ENCODE measurements around the gene RUNDC1.
"Not testable (repeated sequence)": the region's sequence is repeated elsewhere in the genome, so short reads cannot be mapped to it uniquely, and the experiment has no call there.

The RUNDC1 gene

DNA sequence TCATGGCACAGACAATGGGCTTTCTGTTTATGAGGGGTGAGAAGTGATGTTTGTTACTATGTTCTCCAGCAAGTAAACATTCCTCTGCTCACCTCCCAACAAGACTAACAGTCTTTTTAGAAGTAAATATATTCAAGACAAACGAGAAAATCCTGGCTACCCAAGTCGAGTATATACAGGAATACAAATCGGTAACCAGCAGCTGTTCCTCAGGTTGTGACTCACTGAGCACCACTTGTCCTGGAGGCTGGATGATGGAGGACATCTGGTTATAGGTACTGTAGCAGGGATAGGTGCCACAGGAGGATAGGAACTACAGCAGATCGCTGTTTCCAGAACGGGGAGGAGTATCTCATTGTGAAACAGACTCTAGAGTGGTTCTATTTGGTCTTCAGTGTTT lies 12.5 kb downstream of the RUNDC1 start:
- no peak for DNase-seq

DNA sequence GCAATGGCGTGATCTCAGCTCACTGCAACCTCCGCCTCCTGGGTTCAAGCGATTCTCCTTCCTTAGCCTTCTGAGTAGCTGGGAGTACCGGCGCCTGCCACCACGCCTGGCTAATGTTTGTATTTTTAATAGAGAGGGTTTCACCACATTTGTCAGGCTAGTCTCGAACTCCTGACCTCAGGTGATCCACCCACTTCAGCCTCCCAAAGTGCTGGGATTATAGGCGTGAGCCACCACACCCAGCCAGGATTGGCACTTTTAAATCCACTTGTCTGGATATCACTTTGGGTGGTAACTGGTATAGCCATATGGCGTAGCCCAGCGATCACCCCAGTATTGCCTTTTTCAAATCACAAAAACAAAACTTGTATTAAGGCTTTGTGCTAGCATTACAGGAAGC lies 13.5 kb downstream of the RUNDC1 start:
- not testable (repeated sequence) for DNase-seq

DNA sequence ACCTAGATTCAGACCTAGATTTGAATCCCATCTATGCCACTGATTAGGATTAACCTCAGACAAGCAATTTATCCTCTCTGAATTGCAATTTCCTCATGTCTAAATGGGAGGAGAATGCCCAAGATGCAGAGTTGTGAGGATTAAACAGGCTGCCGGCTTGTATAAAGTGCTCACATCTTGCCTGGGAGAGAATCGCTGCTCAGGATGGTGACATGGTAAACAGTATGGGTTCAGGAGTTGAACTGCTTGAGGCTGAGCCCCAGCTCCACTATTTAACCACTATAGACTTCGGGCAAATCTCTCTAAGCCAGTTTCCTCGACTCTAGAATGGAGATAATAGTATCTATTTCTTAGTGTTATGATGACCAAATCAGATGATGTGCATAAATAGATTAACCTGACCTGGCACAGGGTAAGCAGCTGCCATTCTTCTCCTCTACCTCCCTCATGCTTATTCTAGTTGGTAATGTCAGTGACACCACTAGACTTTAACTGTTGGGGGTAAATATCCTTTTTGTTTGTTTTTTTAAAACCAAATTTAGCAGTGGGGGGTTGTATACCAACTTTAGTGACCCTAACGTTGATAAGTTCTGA lies 17.1 kb downstream of the RUNDC1 start:
- DNase-seq, result no peak

DNA sequence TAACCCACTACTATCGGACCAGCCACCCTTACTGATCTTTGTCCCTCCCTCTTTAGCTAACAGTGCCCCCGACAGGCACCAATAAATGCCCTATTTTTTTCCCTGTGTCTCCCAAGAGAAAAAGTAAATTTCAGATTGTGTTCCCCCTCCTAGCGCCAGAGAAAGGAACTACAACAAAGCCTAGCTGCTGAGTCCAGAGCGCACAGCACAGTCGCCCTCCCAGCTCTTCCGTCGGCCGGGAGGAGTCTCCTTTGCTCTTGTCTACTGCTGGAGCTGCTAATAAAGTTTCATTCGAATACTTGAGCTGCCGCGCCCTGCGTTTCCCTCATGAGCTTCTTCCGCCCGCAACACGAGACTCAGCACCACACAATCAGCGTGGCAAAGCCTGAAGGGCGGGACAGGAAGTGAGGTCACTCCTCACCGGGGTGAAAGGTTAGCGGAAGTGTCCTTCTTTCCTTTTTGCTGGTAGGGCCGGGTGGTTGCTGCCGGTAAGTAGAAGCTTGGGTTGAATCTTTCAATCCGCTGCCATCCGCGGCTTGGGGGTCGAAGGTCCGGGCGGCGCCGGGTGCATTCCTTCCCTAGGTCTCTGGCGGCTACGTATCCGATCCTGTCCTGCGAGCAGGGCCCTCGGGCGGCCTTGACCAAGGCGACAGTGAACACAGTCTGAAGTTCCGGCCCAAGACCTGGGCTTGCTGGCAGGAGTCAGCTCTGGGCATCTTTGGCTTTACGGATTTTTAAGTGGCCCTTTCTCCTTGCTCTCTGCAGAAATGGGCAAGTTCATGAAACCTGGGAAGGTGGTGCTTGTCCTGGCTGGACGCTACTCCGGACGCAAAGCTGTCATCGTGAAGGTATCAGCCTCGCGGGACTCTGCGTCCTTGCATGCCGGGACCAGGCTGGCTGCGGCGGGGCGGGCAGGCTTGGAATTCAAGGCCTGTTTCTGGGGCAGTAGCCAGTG lies 17.9 kb downstream of the RUNDC1 start, which contains the start of gene RPL27:
TSS of gene RPL27 (plus strand) at position 436 of the 955 bp plus-strand sequence. CDS start at position 768, 332 bp downstream.
- DNase-seq, result peak; percentile 100

DNA sequence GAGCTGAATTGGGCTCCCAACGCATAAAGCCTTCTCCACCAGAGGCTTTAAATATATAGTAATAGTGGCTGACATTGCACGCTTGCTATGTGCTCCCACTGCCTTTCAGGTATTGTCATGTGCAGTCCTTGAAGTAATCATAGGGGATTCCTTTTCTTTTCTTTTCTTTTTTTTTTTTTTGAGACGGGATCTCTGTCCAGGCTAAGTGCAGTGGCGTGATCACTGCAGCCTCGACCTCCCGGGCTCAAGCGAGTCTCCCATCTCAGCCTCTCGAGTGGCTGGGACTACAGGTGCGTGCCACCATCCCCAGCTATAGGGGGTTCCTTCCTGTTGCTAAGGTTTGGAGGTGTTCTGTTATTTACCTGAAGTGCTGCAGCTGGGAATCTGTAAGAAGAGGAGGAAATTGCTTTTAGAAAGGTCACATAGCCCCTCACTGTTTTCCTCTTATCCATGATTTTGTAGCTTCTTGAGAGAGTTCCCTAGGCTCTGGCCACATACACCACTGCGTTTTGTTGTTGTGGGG lies 18.7 kb downstream of the RUNDC1 start:
- no peak for DNase-seq

DNA sequence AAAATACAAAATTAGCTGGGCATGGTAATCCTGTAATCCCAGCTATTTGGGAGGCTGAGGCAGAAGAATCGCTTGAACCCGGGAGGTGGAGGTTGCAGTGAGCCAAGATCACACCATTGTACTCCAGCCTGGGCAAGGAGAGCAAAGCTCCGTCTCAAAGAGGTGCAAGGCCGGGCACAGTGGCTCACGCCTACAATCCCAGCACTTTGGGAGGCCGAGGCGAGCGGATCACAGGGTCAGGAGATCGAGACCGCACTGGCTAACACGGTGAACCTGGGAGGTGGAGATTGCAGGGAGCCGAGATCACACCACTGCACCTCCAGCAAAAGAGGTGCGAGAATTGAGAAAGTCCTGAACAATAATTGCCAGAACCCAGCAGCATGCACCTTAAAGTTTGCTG lies 20.5 kb downstream of the RUNDC1 start:
- not testable (repeated sequence) for DNase-seq

DNA sequence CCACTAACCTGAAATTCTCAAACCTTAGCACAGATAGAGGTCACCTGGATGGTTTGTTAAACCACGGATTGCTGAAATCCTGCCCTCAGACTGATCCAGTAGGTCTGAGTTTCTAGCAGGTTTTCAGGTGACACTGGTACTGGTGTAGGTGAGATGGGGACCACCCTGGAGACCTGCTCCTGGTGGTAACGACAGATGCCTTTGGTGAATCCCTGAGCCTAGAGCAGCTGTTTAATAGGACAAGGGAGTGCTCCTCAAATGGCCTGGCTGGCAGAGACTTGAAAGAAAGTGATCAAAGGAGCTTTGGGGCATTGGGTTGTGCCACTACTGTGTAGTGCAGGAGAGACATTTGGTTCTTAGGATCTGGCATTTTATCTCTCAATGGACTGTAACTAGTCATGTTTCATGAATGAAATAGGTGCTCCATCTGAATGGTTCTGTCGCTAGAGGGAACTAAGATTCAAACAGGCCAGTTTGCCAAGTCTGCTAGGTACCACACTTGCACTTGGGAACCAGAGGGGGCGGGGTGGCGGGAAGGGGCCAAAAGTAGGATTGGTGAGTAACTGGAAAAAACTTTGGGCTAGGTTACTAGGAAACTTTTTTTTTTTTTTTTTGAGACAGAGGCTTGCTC lies 23.3 kb downstream of the RUNDC1 start:
- DNase-seq, result no peak

DNA sequence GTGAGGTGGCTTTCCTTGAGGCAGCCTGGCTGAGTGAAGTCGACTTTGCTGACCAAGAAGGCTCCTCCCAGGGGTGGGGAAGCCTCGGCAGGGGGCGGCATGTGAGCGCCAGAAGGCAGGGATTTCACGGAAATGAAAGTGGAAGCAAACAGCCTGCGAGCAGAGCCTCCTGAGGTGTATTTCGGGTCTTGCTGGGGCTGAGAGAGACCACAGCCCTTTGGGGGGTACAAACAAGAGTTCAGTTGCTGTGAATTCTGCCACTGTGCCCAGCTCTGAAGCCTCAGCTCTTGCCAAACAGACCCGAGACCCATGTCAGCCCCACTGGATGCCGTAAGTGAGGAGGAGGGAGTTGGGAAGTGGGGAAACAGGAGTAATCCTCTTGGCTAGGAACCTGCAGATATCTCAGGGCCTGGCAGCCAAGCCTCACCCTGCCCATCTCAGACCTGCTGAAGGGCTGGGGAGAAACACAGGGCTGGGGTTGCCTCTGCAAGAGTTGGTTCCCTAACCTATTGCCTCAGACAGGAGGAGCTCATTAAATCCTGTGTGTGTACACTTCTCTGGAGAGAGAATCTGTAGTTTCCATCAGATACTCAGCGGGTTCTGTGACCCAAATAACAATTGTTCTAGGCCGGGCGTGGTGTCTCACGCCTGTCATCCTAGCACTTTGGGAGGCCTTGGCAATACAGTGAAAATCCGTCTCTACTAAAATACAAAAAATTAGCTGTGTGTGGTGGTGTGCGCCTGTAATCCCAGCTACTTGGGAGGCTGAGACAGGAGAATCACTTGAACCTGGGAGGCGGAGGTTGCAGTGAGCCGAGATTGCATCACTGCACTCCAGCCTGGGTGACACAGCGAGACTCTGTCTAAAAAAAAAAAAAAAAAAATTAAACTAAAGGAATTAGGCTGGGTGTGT lies 26.5 kb downstream of the RUNDC1 start, which contains the start of gene IFI35:
TSS of gene IFI35 (plus strand) at position 146 of the 913 bp plus-strand sequence. CDS start at position 310, 164 bp downstream.
- peak; percentile 59 for DNase-seq

DNA sequence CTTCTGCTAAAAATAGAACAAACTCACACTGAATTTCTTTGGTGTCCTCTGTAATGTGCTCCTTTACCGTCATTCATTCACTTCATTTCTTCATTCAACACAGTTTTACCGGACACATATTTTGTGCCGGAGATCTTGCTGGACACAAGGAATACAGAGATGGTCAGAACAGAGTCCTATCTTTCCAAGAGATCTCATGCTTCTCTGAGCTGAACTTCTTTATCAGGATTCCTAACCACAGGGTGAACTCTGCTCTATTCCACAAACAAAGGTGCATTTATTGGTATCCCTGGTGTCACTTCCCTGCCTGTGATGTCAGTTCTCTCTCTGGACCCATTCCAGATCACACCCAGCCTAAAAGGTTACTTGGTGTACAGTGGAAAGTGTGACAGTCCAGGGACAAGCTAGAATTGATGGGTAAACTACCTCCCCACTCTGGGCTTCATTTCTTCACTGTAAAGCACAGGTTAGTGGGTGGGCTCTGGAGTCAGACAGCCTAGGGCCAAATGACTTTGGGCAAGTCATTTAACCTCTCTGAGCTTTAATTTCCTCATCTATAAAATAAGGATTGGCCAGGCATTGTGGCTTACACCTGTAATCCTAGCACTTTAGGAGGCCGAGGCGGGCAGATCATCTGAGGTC lies 30.4 kb downstream of the RUNDC1 start:
- no peak for DNase-seq

DNA sequence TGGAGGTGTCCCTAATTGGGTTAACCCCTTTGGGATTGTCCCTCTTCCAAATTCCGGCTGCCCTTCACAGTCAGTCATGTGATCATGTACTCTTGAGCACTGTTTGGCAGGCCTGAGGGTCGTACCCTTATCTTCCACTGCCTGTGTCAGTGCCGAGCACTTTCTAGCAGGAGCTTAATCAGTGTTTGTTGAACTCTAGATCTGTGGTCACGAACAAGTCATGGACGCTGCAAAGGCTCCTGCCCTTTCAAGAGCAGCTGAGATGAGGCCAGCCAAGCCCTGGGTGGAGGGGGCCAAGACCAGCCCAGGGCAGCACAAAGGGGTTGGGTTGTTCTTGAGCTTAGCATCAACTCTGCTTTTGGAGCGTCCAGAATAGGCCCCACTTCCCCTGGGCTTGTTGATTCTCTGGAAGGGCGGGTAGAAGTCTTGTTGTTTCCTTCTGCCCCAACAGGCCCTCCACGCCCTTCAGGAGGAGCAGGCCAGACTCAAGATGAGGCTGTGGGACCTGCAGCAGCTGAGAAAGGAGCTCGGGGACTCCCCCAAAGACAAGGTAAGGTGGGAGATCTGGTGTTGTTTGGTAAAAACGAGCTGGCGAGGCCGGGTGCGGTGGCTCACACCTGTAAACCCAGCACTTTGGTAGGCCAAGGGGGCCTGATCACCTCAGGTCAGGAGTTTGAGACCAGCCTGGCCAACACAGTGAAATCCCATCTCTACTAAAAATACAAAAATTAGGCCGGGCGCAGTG lies 31.5 kb downstream of the RUNDC1 start:
- DNase-seq, result no peak

DNA sequence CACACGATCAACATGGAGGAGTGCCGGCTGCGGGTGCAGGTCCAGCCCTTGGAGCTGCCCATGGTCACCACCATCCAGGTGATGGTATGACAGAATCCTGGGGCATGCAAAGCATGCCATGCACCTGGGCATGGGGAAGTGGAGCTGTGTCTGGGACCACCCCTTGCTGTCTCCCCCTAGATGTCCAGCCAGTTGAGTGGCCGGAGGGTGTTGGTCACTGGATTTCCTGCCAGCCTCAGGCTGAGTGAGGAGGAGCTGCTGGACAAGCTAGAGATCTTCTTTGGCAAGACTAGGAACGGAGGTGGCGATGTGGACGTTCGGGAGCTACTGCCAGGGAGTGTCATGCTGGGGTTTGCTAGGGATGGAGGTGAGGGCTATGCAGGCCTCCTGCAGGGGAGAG lies 32.9 kb downstream of the RUNDC1 start:
- no peak for DNase-seq

DNA sequence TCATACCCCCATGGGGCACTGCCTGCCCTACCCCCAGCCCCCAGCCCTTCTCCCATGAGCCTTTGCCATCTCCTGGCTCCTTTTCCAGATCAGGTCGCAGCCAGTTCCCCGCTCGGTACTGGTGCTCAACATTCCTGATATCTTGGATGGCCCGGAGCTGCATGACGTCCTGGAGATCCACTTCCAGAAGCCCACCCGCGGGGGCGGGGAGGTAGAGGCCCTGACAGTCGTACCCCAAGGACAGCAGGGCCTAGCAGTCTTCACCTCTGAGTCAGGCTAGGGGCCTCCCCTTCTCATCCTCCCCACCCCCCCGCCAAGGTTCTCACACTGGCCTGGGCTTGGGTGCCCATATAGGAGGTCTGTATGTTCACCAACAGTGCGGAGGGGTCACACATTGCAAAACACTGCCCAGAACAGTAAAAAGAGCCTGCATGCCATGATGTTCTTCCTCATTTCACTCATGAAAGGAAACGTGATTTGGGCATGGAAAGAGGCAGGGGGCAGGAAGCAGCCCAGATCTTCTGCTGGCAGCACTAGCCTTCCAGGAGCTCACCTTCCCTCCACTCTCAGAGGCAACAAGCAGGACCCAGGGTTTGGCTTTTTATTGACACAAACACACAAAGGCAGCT lies 33.8 kb downstream of the RUNDC1 start:
- DNase-seq, result no peak

DNA sequence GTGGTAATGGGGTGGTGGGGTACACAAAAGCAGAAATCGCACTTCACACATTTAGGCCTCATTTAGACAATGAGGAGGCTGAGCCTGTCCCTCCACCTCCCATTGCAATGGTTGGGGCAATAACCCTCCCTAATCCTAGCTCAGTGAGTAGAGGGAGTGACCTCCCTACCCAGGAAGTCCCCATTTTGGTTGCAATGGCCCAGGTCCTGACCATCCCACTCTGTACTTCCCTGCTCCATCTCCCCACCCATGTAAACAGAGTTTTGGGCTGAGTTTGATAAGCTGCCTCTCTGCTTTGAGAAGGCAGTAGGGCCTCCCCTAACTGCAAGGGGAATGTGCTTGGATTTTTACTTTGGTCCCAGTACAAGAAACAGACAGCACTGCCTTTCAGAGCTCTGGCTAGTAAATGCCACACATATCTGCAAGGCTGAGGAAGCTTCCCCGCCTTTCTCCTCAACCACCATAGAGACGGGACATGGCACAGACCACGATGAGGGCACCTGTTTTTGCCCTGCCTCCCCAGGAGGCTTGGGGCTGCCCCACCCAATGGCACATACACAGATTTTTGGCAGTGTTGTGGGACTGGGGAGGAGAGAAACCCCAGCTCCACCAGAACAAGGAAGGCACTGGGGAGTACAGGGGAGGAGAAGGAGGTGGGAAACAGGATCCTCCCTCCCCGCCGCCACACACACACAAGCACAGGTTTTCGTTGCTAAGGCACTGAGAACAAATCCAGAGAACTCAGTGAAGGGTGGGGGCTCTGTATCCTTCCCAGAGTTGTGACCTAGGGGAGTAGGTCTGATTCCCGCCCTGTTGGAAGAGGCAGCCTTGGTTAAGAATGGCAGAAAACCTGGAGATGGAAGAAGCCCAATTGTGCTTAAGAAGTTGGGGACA lies 34.5 kb downstream of the RUNDC1 start:
- DNase-seq, result no peak

DNA sequence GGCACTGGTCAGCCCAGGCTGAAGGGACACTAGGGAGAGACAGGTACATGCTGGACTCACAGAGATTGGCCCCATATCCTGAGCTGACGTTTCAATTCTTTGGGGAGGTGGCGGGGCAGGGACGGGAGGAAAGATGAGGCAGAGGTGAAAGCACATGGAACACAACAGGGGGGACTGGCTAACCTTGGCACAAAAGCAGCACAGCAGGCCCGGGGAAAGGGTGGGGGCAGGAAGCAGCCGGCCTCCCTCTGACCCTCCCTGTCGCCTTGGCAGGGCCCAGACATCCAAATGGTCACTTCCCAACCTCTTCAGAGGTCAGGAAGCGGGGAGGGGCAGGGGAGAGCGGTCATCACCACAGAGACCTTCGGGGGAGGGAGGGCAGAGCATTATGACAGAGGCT lies 35.2 kb downstream of the RUNDC1 start:
- no peak for DNase-seq

DNA sequence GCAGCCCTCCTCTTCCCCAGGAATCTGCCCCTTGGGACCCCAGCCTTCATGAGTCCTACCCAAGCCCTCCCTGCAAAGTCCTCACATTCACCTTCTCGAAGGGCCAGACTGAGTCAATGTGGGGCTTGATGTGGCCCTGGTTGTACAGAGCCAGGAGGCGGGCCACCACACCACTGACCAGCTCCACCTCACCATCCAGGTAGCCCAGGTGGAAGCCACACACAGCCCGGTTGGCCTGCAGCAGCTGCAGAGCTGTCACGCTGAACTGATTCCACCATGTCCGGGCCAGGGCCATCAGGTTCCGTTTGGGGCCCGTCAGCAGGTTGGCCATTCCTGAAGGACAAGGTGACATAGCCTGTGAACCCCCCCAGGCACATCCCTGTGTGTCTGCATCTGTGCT lies 35.9 kb downstream of the RUNDC1 start:
- DNase-seq, result no peak

DNA sequence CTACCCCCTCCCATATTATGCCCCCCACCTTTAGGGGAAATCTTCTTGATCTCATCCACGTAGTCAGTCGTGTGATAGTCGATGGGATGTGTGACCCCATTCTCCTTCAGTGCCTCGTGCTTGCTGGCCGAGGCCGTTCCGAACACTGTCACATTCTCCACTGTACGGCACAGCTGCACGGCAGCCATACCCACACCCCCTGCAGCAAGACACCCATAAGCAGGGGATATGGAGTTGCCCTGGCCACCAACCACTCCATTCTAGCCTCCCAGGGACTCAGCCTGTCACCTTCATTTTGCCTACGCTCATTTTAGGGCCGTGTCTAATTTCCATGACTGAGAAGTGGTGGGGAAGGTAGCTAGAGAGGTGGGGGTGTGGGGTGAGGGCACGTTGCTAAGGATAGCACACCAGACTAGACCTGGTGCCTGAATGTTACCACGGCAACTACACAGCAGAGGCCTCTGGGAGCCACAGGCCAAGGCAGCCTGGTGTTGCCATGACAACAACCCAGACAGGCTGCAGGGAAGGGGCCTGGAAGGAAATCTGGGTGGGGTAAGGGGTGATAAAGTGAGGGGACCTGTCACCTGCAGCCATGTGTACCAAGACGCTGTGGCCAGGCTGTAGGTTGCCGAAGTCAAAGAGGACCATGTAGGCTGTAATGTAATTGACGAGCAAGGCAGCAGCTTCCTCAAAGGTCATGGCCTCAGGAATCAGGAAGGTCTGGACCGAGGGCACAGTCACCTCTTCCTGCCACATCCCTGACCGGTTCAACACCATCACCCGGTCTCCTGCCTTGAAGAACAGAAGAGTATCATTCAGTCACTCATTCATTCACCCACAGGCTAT lies 37.9 kb downstream of the RUNDC1 start:
- DNase-seq, result peak; percentile 69

DNA sequence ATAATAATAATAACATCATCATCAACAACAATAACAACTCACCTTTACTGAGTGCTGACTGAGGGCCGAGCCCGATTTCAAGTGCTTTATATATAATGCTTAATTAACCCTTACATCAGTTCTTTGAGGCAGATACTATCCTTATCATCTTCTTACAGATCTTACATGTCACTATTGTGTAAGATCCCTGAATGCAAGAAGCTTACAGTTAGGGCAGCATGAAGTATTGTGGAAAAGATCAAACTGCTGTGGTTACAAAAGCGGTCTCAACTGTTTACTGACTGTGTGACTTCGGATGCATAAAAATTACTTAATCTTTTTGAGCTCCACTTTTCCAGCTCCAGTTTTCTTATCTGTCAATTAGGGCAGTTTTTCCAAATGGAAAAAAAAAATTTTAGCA lies 38.6 kb downstream of the RUNDC1 start:
- no peak for DNase-seq

DNA sequence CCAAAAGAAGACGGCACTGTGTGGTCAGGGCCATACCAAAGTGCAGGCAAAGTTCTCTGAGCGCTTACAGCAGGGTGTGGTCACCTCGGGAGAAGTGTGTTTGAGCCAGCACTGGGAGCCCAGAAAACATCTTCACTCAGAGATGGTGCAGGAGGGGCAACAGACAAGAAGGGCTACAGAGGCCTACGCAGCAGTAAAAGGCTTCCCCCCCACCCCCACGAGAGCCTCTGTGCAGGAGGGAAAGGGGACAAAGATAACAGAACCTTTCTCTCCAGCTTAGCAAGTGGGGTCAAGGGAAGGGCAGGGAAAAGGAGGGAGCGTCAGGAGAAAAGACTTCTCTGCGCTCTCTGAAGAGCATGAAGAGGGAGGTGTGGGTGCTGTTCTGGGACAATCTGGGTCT lies 39.1 kb downstream of the RUNDC1 start:
- DNase-seq, result peak; percentile 37
